Measurements from ENCODE around the gene SMYD3.
"Not testable (repeated sequence)": the region's sequence is repeated elsewhere in the genome, so short reads cannot be mapped to it uniquely, and the experiment has no call there.

SMYD3 gene

GRCh38 chr1:245823408-245824147 is 683.5 kb downstream of the SMYD3 start:
- DNase-seq (ENCODE audit: extremely low read depth, insufficient read length) = no peak
- no peak for TF ChIP-seq CTCF (IDR thresholded peaks at IDR 0.05; ENCODE audit: insufficient read depth, low read length, poor library complexity, severe bottlenecking)
- H3K4me3 ChIP-seq (replicated peaks; ENCODE audit: low read depth, low read length) = no peak overlapping the region

GRCh38 chr1:245822996-245823395 is 684.1 kb downstream of the SMYD3 start:
- no peaks in the 10 kb centered on the region for H3K36me3 ChIP-seq (ENCODE audit: control insufficient read depth, insufficient read depth, low read length)
- no peak overlapping the region for H3K4me3 ChIP-seq (replicated peaks; ENCODE audit: low read depth, low read length)
- no peak for TF ChIP-seq CTCF (IDR thresholded peaks at IDR 0.05; ENCODE audit: insufficient read depth, low read length, poor library complexity, severe bottlenecking)
- no peaks in the 10 kb centered on the region for H3K27me3 ChIP-seq (replicated peaks; ENCODE audit: control insufficient read depth, insufficient read depth, low read length)
- no peak for DNase-seq (ENCODE audit: extremely low read depth, insufficient read length)

More at GRCh38 chr1:245823408-245824147, 683.5 kb downstream of the SMYD3 start:
- H3K27me3 ChIP-seq (replicated peaks; ENCODE audit: control insufficient read depth, insufficient read depth, low read length) = no peaks in the 10 kb centered on the region
- H3K36me3 ChIP-seq (ENCODE audit: control insufficient read depth, insufficient read depth, low read length) = no peaks in the 10 kb centered on the region

- H3K4me3 ChIP-seq (replicated peaks; ENCODE audit: low read depth, low read length); H3K36me3 ChIP-seq (ENCODE audit: control insufficient read depth, insufficient read depth, low read length); DNase-seq (ENCODE audit: extremely low read depth, insufficient read length); H3K27me3 ChIP-seq (replicated peaks; ENCODE audit: control insufficient read depth, insufficient read depth, low read length): not testable (repeated sequence)
Measured at GRCh38 chr1:245818363-245818762, 688.7 kb downstream of the SMYD3 start.

GRCh38 chr1:245816496-245816895 is 690.6 kb downstream of the SMYD3 start:
- H3K27me3 ChIP-seq (replicated peaks; ENCODE audit: control insufficient read depth, insufficient read depth, low read length); H3K36me3 ChIP-seq (ENCODE audit: control insufficient read depth, insufficient read depth, low read length); H3K4me3 ChIP-seq (replicated peaks; ENCODE audit: low read depth, low read length); DNase-seq (ENCODE audit: extremely low read depth, insufficient read length): not testable (repeated sequence)

- TF ChIP-seq CTCF (IDR thresholded peaks at IDR 0.05; ENCODE audit: insufficient read depth, low read length, poor library complexity, severe bottlenecking) = no peak
- DNase-seq (ENCODE audit: extremely low read depth, insufficient read length) = no peak
- Histone ChIP-seq H3K4me3 (replicated peaks; ENCODE audit: low read depth, low read length) (no peak overlapping the region), H3K27me3 (replicated peaks; ENCODE audit: control insufficient read depth, insufficient read depth, low read length) (no peaks in the 10 kb centered on the region), H3K36me3 (ENCODE audit: control insufficient read depth, insufficient read depth, low read length) (no peaks in the 10 kb centered on the region)
Measured at GRCh38 chr1:245814651-245815050, 692.4 kb downstream of the SMYD3 start.

GRCh38 chr1:245812278-245812677 is 694.8 kb downstream of the SMYD3 start:
- H3K36me3 ChIP-seq (ENCODE audit: control insufficient read depth, insufficient read depth, low read length) = no peaks in the 10 kb centered on the region
- no peak overlapping the region for H3K4me3 ChIP-seq (replicated peaks; ENCODE audit: low read depth, low read length)
- TF ChIP-seq CTCF (IDR thresholded peaks at IDR 0.05; ENCODE audit: insufficient read depth, low read length, poor library complexity, severe bottlenecking) = no peak
- DNase-seq (ENCODE audit: extremely low read depth, insufficient read length) = no peak
- no peaks in the 10 kb centered on the region for H3K27me3 ChIP-seq (replicated peaks; ENCODE audit: control insufficient read depth, insufficient read depth, low read length)

Measured in GM06990 (cell line).